GM23248 (cell line): ENCODE measurements around the gene TRIM9.

ENCODE experiments used
- EZH2 ChIP-seq: fragments of 200-600 bp; sonication (generic); IDR thresholded peaks from 2 replicates; pipeline ENCODE4 v1.6.1; 2018; ENCODE audit warnings: antibody characterized with exemption, mild to moderate bottlenecking; ENCODE audit not compliant: insufficient read depth, poor library complexity, severe bottlenecking
- EZH2phosphoT487 ChIP-seq: fragments of 200-600 bp; sonication (generic); IDR thresholded peaks from 2 replicates; pipeline ENCODE4 v1.6.1; 2018; ENCODE audit warnings: antibody characterized with exemption, moderate library complexity, mild to moderate bottlenecking, low read depth; ENCODE audit not compliant: insufficient read depth

DNA sequence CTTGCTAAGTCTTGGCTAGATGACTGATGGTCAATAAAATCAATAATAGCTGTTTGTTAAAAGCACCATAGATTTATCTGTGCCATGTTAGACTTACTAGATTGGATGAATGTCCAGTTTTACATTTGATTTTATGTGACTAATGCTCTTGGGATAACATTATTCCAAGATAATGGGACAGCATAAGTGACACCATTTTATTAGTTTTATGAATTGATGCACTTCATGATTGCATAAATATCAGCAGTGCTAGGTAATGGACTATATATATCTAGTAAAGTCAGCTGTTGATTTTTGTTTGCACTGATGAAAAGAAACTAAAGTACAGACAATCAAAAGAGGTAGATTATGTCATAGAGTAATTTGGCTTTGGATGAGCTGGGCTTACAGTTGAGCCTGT is 10.4 kb downstream of the TRIM9 start:
- TF ChIP-seq EZH2 (no peak), EZH2phosphoT487 (no peak)
